GM18520 (cell line): ENCODE results near the gene FCN1.
A peak's percentile ranks its signal among the peaks of the same experiment; 100 is the strongest.
"Not testable (repeated sequence)": the region's sequence is repeated elsewhere in the genome, so short reads cannot be mapped to it uniquely, and the experiment has no call there.

ENCODE experiments used
- ATAC-seq: cut with Tn5 transposase; IDR thresholded peaks from one replicate; pipeline ENCODE4 v1.9.1; 2021; ENCODE audit not compliant: unreplicated experiment

Gene FCN1

DNA sequence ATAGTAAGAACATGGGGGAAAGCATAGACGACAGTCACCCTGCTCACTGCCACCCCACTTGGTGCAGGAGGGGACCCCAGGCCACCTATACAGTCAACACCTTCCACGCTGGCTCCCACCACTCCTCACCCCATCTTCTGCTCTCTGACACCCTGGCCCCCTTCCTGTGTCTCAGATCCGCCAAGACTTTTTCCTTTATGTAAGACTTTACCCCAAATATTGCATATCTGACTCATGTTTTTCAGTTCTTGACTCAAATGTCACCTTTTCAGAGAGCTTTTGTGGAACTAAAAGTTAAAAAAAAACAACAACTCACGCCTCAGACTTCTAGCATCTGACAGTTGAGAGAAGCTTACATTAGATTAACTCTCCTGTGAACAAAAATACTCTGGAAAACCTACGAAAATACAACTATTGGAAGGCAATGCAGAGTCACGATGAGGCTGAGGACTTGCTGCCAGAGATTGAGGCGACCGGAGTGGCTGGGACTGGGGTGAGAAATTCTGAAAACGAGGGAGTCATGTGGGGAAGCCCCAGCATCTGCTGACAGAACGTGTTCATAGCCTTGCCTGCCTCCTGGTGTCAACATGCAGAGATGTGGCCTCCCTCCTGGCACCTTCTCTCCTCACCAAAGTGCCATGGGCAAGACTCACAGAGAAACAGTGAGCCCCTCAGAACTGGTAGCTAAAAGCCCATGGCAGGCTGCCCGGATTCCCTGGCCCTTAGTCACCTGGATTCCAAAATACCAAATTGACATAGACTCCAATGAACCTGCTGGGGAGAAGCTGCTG, 59.5 kb downstream of the FCN1 start:
- peak; percentile 72 for ATAC-seq

DNA sequence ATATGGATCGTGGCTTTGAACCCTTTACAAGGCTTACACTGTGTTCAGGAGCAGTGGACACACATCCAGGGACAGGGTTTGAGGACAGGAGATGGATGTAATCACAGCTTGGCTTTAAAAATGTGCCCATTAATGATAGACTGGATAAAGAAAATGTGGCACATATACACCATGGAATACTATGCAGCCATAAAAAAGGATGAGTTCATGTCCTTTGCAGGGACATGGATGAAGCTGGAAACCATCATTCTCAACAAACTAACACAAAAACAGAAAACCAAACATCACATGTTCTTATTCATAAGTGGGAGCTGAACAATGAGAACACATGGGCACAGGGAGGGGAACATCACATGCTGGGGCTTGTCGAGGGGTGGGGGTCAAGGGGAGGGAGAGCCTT, 60.3 kb downstream of the FCN1 start:
- not testable (repeated sequence) for ATAC-seq

DNA sequence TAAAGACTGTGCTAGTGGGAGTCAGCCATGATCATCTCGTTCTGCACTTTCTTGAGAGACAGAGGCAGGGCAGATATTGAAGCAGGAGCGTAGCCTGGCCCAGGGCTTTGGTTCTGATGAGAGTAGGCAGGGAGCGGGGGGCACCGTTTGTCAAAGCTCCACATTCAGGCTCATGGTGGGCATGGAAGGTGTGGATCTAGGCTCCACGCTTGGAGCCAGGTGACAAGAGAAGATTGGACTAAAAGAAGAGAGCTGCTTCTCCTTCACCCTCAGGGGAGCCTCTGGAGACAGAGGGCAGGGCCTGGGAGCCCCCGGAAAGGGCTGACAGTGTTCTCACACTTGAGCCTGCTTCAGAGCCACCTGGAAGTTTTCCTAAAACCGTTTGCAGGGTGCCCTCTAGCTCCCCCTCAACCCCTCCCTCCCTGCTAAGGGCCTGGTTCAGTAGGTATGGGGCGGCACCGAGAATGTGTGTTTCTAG, 61.8 kb downstream of the FCN1 start:
- no peak for ATAC-seq
